HG02840 (cell line): Measurements from ENCODE around the gene QRICH1.

Experiments
- ATAC-seq: cut with Tn5 transposase; IDR thresholded peaks from one replicate; pipeline ENCODE4 v1.9.1; 2021; ENCODE audit warnings: mild to moderate bottlenecking, moderate library complexity, moderate number of reproducible peaks; ENCODE audit not compliant: unreplicated experiment, low FRiP score

QRICH1 gene

DNA sequence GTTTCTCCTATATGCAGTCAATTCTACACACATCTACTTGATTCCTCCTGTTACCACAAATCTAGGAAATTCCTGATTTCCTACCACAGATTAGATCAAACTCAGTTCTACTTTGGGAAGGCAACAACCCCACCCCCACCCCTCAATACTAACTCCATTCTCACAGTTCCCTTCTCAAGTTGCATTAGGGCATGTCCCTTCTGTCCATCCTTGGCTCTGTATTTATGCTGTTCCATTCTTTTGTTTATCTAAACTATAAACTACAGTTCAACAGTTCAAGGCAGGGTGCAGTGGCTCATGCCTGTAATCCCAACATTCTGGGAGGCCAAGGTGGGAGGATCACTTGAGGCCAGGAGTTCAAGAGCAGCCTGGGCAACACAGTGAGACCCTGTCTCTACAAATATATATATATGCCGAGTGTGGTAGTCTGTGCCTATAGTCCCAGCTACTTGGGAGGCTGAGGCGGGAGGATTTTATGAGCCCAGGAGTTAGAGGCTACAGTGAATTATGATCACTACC is 39.5 kb downstream of the QRICH1 start:
- no peak for ATAC-seq

DNA sequence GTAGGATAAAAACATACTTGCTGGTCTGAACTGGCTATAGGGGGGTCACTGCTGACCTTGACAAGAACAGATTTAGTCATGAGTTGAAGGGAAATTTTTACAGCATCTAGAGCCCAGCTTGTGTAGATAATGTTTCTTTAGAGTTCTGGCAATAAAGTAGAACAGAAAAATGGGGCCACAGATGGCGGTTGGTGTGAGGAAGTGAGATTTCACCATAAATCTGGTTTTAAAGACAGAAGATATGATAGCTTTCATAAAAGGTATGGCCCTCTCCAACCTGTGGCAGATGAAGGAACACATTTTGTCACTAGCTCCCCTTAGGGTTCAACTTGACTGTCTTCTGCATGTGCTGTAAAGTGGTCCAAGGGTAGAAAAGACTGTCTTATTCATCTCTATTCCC is 40.3 kb downstream of the QRICH1 start:
- ATAC-seq = no peak

GRCh38 chr3:49035281-49035680 is 58.6 kb downstream of the QRICH1 start:
- no peak for ATAC-seq

GRCh38 chr3:49034650-49035049 is 59.2 kb downstream of the QRICH1 start:
- no peak for ATAC-seq

DNA sequence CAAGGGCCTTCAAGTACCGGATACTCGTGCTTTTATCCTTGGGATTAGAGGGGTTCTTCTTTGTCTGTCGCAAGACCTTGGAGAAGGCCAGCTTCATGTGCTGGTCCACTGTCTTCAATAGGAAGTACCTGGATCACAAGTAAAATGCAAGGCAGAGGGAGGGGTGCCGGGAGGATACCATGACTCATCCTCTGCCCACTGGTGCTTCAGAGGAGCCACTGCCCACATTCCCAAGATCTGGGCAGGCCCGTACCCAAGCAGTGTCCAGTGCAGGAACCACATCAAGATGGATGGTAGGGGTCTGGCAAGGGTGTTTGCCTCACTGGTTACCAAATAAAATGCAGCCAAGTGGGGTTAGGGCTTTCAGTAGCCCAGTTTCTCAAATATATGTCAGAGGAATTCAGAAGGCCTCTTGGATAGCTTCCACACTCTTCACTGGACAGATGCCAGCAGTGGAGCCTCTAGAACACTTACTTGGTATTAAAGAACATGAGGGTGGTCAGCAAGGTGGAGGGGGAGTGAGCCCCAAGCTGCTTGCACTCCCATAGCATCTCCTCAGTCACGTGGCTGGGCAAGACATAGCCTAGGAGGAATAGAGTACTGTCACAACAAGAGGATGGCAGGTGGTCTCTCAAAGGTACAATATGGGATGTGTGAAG is 61.1 kb downstream of the QRICH1 start:
- no peak for ATAC-seq

DNA sequence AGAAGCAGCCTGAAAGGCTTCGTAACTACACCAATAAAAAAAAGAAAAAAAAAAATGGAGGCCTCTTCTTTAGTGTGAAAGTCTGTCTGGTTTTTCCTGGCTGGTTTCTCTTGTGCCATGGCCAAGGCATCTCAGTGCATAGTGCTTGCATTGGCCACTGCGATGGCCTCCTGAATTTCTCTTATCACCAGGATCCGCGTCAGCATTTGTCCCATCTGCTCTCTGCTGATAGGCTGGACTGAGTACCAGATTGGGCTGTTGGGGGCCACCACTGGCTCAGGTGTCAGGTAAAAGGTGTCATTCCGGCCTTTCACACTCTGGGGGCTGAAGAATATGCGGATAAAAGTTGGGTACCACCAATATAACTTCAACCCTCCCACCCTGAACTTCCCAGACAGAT is 63.5 kb downstream of the QRICH1 start:
- no peak for ATAC-seq

DNA sequence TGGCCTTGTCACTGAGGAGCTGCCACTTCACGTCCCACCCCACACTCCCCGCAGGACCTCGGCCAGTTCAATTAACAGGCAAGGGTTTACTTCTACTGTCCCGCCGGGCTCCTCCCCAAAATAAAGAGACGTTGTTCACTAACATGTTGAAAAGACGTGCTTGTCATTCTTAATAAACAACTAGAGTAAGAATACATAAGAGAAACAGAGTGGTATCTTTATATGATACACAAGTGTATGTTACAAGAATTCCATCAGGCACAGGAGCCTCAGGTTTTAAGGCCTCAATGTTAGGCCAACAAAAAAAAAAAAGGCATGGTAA is 64.3 kb downstream of the QRICH1 start:
- no peak for ATAC-seq

DNA sequence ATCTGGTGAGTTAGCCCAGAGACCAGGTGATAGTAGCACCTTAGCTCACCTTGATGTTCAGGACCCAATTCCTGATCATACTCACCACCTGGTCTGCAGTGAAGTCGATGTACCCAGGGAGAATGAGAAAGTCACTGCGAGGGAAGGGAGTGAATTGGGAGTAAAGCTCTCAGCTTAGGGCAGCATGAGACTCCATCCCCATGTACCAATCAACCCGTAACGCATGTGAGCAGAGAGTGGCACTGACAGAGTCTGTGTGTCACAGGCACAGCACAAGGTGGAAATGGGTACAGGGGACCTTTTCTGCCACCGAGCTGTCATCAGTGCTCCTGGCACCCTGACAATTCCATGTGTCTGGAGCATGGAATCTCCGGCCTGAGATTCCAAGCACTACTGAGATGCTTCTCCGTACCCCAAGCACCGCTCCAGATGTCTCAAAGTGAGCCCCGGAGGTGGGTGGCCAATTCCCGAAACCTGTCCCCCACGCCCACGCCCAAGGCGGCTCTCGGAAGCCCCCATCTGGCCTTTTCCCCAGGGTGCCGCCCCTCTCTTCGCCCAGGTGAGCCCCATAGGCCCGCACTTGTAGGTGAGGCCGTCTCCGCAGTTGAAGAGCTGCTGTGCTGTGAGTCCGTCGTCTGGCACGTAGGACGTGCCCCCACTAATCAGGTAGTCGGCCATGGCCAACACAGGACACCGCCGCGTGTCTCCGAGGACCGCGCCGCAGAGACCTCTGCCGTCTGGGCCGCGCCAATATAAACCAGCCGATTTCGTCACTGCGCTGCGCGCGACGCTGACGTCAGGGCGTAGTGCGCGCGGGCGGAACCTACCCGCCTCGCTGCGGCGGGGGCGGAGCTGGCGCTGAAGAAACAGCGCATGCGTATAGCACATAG is 65.0 kb downstream of the QRICH1 start, which contains the start of gene IMPDH2:
TSS of gene IMPDH2 (minus strand) at position 726 of the 890 bp plus-strand sequence. CDS start at position 678, 48 bp downstream.
- peak; percentile 89 for ATAC-seq

GRCh38 chr3:49028298-49028672 is 65.6 kb downstream of the QRICH1 start:
- no peak for ATAC-seq

- ATAC-seq = no peak
Measured at GRCh38 chr3:49027634-49028033, 66.2 kb downstream of the QRICH1 start.

- ATAC-seq = no peak
Measured at GRCh38 chr3:49026536-49026935, 67.3 kb downstream of the QRICH1 start.

DNA sequence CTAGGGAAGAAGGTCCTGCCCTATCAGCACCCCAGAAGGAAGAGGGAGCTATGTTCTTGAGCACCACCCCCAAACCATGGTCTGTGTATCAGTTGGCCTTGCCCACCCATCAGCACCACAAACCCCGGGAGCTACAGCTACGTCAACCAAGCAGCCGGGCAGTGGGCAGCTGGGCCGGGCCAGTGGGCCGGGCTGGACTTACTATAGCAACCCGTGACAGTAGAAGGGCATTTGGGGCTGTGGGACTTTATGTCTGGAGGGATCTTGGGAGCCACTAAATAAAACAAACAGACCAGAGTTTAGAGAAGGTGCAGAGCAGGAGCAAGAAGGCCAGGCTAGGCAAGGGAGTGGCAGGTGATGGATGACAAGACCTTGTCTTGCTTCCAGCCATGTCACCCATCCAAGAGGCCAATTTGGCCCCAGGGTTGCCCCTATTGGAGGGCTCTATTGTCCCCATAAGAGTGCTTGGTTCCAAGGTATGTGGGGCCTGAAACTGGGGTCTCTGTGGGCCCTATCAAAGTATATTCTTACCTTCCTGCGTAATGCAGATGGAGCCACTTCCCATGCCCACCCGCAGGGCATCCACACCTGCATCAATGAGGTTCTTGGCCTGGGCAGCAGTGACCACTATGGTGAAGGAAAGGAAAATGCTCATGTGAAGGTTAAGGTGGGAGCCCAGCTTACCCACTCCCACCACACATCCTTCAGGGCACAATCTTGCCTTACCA is 67.9 kb downstream of the QRICH1 start:
- ATAC-seq = no peak

- ATAC-seq = no peak
Measured at GRCh38 chr3:49025005-49025792, 68.7 kb downstream of the QRICH1 start.

GRCh38 chr3:49024449-49024848 is 69.4 kb downstream of the QRICH1 start:
- ATAC-seq = no peak

DNA sequence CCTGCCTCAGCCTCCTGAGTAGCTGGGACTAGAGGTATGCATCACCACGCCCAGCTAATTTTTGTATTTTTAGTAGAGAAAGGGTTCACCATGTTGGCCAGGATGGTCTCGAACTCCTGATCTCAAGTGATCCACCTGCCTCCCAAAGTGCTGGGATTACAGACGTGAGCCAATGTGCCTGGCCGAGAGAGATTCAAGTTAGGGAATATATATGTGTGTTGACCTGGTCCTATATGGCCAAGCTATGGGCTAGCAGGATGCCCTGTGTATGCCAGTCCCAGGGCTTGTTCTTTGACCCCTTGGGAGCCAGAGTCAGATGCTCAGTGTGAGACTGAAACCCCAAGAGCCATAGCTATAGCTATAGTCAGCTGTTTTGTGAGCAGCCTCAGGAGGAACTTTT is 70.1 kb downstream of the QRICH1 start:
- ATAC-seq = no peak

GRCh38 chr3:49022688-49023171 is 71.1 kb downstream of the QRICH1 start:
- ATAC-seq = no peak

- ATAC-seq = peak; percentile 53
Measured at GRCh38 chr3:49021813-49022687, 71.8 kb downstream of the QRICH1 start, which contains the start of gene NDUFAF3. Gene NDUFAF3, plus strand, starts transcription at chr3:49022121. Its CDS starts 24 bp downstream, at chr3:49022145.

DNA sequence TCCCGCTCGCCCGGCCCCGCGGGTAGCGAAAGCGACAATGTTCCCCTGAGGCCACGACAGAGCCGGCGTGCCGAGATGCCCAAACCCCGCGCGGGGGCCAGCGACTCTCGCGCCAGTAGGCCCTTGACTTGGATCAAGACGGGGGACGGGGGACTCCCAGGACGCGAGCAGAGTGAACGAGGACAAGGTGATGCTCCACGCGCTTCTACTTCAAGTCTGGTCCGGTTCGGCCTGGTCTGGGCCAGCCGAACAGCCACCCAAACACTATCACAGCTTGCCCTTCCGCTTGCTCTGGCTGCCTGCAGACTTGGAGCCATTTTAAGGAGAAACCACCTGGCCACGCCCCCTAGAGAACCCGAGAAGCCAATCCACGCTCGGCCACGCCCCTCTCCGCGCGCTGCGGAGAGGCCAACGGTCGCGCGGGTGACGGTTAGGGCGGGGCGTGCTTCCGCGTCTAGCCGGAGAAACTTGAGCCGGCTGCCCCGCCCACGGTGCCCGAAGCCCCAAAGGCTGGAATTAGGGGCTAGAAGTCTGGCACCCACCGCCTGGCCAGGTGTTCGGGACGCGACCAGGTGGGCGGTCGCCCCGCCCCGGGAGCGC is 72.6 kb downstream of the QRICH1 start:
- peak; percentile 50 for ATAC-seq
